ENCODE data around the gene C7orf33. TPM values are rescaled to one million over a fixed set of nuclear protein-coding genes. Genes with fewer than 3 reads are reported as not detected.

Gene C7orf33
- total RNA-seq, 1 experiment from 2014 or later = not detected

DNA sequence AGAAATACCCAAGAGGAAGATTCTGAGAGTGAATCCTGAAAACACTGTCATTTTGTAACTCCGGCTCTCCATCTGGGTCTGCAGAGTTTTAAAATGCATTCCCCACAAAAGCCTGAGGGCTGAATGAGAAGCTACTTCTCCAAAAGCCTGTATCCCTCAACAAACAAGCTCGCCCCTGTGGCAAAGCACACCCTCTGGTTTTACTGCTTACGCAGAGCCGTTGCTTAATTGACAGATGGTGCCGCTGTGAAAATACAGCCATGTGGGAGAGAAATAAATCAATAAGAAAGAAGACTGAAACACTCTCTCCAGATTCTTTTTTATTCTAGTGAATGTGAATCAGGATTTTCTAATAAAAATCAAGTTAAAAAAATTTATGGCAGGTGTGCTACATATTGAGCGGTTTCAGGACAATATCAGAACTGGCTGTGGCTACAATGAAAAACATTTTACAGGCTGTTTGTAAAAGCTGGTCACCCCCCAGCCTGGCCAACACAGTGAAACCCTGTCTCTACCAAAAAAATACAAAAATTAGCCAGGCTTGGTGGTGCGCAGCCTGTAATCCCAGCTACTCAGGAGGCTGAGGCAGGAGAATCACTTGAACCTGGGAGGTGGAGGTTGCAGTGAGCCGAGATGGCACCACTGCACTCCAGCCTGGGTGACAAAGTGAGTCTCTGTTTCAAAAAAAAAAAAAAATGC lies 32.5 kb downstream of the C7orf33 start:
- Mint-ChIP-seq H3K27ac (no peak overlapping the region), H3K4me1 (peaks cover 20 to 23% of the 10 kb centered on the region in 2 experiments), H3K36me3 (ENCODE audit: insufficient read depth in 1 of 3, low read depth in 3 of 3) (peaks cover 0 to 2% (median 0%) of the 10 kb centered on the region in 3 experiments; a peak in 2 of 7 replicates), H3K9me3 (peaks cover 0 to 3% of the 10 kb centered on the region in 2 experiments; a peak in 3 of 5 replicates), H3K27me3 (ENCODE audit: low read depth) (no peaks in the 10 kb centered on the region; the same call in 1 of the 2 replicates), H3K4me3 (no peak overlapping the region)
- no peak overlapping the region for H3K14ac ChIP-seq (ENCODE audit: insufficient read depth, low read length)
- H4K20me1 ChIP-seq (ENCODE audit: control insufficient read depth, insufficient read depth, insufficient read length) = no peaks in the 10 kb centered on the region
- no peak overlapping the region for H3K4ac ChIP-seq (ENCODE audit: low read depth, low read length)
- H4K5ac ChIP-seq (ENCODE audit: insufficient read length, low read depth, low read length) = no peak overlapping the region
- H2BK20ac ChIP-seq (ENCODE audit: low read depth, low read length, poor library complexity, severe bottlenecking) = no peak overlapping the region
- H3T11ph ChIP-seq (ENCODE audit: low read length) = no peak overlapping the region
- no peaks in the 10 kb centered on the region for H3K4me1 ChIP-seq (ENCODE audit: insufficient read depth, low read length)
- no peaks in the 10 kb centered on the region for H3K79me2 ChIP-seq (ENCODE audit: insufficient read depth, low read length)
- H3K9me3 ChIP-seq (ENCODE audit: control insufficient read depth, low read depth, low read length) = no peaks in the 10 kb centered on the region
- no peak overlapping the region for H3K23ac ChIP-seq (ENCODE audit: insufficient read length, low read depth, low read length)
- no peak overlapping the region for H2BK120ac ChIP-seq (ENCODE audit: low read depth, low read length, poor library complexity, severe bottlenecking)
- no peak for DNase-seq
- no peak overlapping the region for H3K9ac ChIP-seq (ENCODE audit: extremely low read depth, insufficient read length, low read length)
- H2AK5ac ChIP-seq (ENCODE audit: insufficient read length, low read length) = no peak overlapping the region
- no peak overlapping the region for H4K8ac ChIP-seq (replicated peaks; ENCODE audit: insufficient read length, low read depth, low read length)
- H2BK15ac ChIP-seq (ENCODE audit: low read depth, low read length) = no peak overlapping the region
- H3K18ac ChIP-seq (ENCODE audit: insufficient read length, low read depth, low read length) = no peak overlapping the region
- H2BK5ac ChIP-seq (ENCODE audit: insufficient read length, low read length) = no peak overlapping the region
- WGBS (ENCODE audit: extremely low coverage, insufficient read length, low lambda C conversion rate) = no CpG with 5 or more reads among the region's 8 CpGs
- no peak overlapping the region for H3K27ac ChIP-seq (ENCODE audit: insufficient read length, low read depth, low read length)
- H4K91ac ChIP-seq (ENCODE audit: insufficient read length, low read depth, low read length) = no peak overlapping the region
- H2BK12ac ChIP-seq (ENCODE audit: insufficient read length, low read depth, low read length) = no peak overlapping the region
- H2AFZ ChIP-seq (ENCODE audit: low read length) = no peak overlapping the region
- TF ChIP-seq CTCF (conservative IDR thresholded peaks at IDR 0.05) = no peak
- H3K56ac ChIP-seq (ENCODE audit: insufficient read length, low read depth, low read length) = no peak overlapping the region
- no peaks in the 10 kb centered on the region for H3K23me2 ChIP-seq (ENCODE audit: insufficient read length, low read depth, low read length, poor library complexity, severe bottlenecking)
- no peaks in the 10 kb centered on the region for H3K79me1 ChIP-seq (ENCODE audit: insufficient read depth, low read depth, low read length, poor library complexity, severe bottlenecking)
- no peak overlapping the region for H3K4me2 ChIP-seq (ENCODE audit: insufficient read depth, insufficient read length, low read length)
- no peaks in the 10 kb centered on the region for H3K27me3 ChIP-seq (ENCODE audit: insufficient read depth, low read length)

All from H9 (cell line).